ENCODE data around the gene LRRC8B.
"Not testable (repeated sequence)": the region's sequence is repeated elsewhere in the genome, so short reads cannot be mapped to it uniquely, and the experiment has no call there.

Gene LRRC8B

GRCh38 chr1:89608319-89608983, 83.8 kb downstream of the LRRC8B start:
- peak in 1 of 2 donors; percentile 41 for DNase-seq (ENCODE audit: low read depth in 2 of 2)

GRCh38 chr1:89608984-89609725, 84.5 kb downstream of the LRRC8B start:
- DNase-seq (ENCODE audit: low read depth in 2 of 2) = no peak

- DNase-seq (ENCODE audit: low read depth in 2 of 2) = no peak
Measured at GRCh38 chr1:89609781-89610456, 85.3 kb downstream of the LRRC8B start.

GRCh38 chr1:89610457-89611011, 85.9 kb downstream of the LRRC8B start:
- no peak for DNase-seq (ENCODE audit: low read depth in 2 of 2)

GRCh38 chr1:89611721-89612120, 87.1 kb downstream of the LRRC8B start:
- DNase-seq (ENCODE audit: low read depth in 2 of 2) = no peak

GRCh38 chr1:89613928-89614327, 89.3 kb downstream of the LRRC8B start:
- no peak for DNase-seq (ENCODE audit: low read depth in 2 of 2)

GRCh38 chr1:89615676-89616598, 91.3 kb downstream of the LRRC8B start:
- DNase-seq (ENCODE audit: low read depth in 2 of 2) = no peak

- DNase-seq (ENCODE audit: low read depth in 2 of 2) = no peak
Measured at GRCh38 chr1:89616844-89617627, 92.4 kb downstream of the LRRC8B start.

- DNase-seq (ENCODE audit: low read depth in 2 of 2) = no peak
Measured at GRCh38 chr1:89620664-89621063, 96.0 kb downstream of the LRRC8B start.

- no peak for DNase-seq (ENCODE audit: low read depth in 2 of 2)
Measured at GRCh38 chr1:89622895-89623294, 98.3 kb downstream of the LRRC8B start.

GRCh38 chr1:89624314-89624713, 99.7 kb downstream of the LRRC8B start:
- no peak for DNase-seq (ENCODE audit: low read depth in 2 of 2)

GRCh38 chr1:89624715-89625323, 100.2 kb downstream of the LRRC8B start:
- DNase-seq (ENCODE audit: low read depth in 2 of 2) = no peak

- DNase-seq (ENCODE audit: low read depth in 2 of 2) = no peak
Measured at GRCh38 chr1:89627596-89627962, 103.0 kb downstream of the LRRC8B start.

GRCh38 chr1:89629146-89629545, 104.5 kb downstream of the LRRC8B start:
- no peak for DNase-seq (ENCODE audit: low read depth in 2 of 2)

- not testable (repeated sequence) for DNase-seq (ENCODE audit: low read depth in 2 of 2)
Measured at GRCh38 chr1:89629600-89629999, 105.0 kb downstream of the LRRC8B start.

GRCh38 chr1:89630048-89630447, 105.4 kb downstream of the LRRC8B start:
- no peak for DNase-seq (ENCODE audit: low read depth in 2 of 2)

- no peak for DNase-seq (ENCODE audit: low read depth in 2 of 2)
Measured at GRCh38 chr1:89631816-89632656, 107.4 kb downstream of the LRRC8B start.

GRCh38 chr1:89632657-89633247, 108.1 kb downstream of the LRRC8B start, which contains the start of gene LRRC8C:
TSS of gene LRRC8C (plus strand) at chr1:89633120. CDS start at chr1:89686474, 53,354 bp downstream.
- peak; percentile 63 to 76 for DNase-seq (ENCODE audit: low read depth in 2 of 2)

Measured in stimulated activated CD4-positive, alpha-beta T cell treated with anti-CD3 and anti-CD28 coated beads, Interleukin-1b, Interleukin-23, amount 100 ng/mL, for 1 hour (primary cell).